NK-92 (cell line): ENCODE results near the gene IWS1.

ENCODE experiments used
- DNase-seq: peaks from one replicate; lab custom pipeline; 2025; ENCODE audit not compliant: unreplicated experiment; lab: John Stamatoyannopoulos, UW

IWS1 gene

DNA sequence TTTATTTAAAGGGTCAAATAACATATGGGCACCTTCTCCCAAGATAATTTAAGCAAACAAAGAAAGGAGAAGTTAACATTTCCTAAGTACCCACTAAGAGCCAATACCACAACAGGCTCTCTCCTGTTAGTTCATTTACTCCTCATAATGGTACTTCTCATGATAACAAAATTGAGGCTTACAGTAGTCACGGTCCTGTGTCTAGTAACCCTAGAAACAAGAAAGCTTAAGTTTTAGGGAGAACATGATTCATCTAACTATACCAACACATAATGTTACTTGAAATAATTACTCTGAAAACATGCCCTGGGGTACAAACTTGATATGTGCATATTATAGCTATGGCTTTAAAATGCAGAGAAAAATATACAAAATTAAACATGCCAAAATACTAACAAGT is 19.8 kb downstream of the IWS1 start:
- DNase-seq = no peak

GRCh38 chr2:127504552-127505430 is 21.5 kb downstream of the IWS1 start:
- no peak for DNase-seq

- no peak for DNase-seq
Measured at GRCh38 chr2:127503491-127503890, 22.8 kb downstream of the IWS1 start.

GRCh38 chr2:127498386-127498785 is 27.9 kb downstream of the IWS1 start:
- no peak for DNase-seq

DNA sequence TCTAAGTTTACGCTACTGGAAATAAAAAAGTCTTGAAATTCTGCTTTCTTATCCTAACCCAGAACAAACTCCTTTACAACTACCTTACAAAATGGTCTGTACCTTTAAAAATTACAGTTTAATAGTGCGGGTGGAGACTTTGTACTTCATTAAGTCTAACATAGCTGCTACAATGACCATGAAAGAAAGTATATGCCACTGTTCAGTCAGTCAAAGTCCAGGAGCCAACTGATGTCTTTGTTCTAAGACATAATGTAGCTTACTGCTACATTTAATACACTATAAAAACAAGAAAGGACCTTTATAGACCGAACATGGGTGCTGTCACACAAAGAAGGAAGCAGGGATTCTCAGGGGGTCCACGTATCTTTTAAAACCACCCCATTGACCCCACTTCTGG is 36.0 kb downstream of the IWS1 start:
- DNase-seq = no peak

- no peak for DNase-seq
Measured at GRCh38 chr2:127486247-127487058, 39.8 kb downstream of the IWS1 start.

GRCh38 chr2:127485694-127486071 is 40.6 kb downstream of the IWS1 start:
- no peak for DNase-seq

- DNase-seq = no peak
Measured at GRCh38 chr2:127485051-127485693, 41.1 kb downstream of the IWS1 start.

GRCh38 chr2:127482031-127482430 is 44.3 kb downstream of the IWS1 start:
- DNase-seq = no peak

DNA sequence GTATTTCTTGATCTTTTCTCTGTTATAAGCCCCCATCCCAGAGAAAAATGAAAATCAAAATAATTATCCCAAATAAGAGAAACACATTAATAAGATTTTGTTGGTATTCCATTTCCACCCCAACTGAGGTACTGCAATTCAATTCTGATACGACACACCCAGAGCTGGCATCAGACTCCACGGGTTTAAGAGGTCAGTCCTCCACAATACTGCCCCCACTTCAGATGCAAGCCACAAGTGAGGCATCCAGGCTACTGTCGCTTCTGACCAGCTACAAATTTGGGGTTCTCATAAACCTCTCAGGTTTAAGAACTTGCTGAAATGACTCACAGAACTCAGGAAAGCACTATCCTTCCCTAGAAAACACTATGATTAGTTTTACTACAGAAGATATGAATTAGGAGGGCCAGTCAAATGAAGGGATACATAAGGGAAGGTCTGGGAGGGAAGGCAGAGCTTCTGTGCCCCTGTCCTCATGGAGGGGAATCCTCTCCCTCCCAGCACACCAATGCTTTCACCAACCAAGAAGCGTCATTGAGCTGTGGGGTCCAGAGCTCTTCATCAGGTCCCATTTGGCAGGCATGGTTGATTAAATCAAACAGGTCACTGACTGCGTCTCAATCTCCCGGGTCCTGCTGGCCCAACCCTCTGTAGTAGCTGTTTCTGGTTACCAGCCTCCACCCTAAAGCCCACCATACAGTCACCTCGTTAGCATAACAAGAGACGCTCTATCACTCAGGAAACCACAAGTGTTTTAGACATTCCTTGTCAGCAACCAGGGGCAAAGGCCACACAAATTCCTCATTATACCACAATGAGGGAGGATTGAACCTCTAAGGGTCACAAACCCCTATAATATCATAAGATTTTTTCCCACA is 46.2 kb downstream of the IWS1 start:
- no peak for DNase-seq

GRCh38 chr2:127479219-127479825 is 47.0 kb downstream of the IWS1 start:
- no peak for DNase-seq

GRCh38 chr2:127475788-127476187 is 50.5 kb downstream of the IWS1 start:
- no peak for DNase-seq

DNA sequence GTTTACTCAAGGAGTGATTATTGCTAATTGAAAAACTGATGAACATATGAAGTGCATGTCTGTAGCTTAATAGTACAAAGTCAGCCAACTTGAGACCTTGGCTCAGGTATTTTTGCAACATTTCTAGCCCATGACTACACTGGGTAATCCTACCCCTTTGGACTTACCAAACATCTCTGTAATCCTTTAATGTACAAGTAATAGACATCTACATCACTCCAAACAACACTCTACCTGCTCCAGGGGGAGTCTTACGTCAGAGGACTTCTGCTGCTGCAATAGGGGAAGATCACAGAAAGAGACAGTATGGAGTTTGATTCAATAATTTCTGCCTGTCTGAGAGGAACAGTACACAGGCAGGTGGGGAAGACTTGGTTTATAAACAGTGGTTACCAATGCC is 54.0 kb downstream of the IWS1 start:
- DNase-seq = no peak

DNA sequence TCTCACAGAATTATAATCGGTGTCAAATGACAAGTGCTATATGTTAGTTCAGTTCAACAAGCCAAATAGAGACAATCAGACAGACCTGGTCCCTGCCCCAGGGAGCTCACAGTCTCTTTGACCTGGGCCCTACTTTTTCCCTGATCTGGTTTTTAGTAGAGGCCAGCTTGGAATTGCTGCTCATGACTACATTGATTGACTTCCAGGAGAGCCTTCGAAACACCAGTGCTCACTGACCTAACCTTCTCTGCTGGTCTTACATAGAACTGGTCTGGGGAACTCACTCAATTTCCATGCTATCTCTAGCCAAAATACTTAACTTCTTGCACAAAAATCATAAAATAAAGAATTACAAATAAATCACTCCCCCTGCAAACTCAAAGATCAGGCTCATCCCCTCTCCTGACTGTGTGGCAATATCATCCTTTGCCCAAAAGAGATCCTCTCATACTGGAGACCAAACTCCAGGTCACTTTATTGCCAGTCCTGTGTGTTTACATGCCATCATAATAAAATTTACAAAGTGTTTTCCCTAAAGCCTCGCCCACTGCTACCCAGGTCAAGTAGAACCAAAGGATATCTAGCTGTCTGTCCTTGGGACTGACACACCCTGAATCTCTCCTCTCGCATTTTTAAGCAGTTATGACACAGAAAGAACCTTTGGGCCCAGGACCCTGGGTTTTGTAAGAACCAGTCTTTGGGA is 54.9 kb downstream of the IWS1 start:
- no peak for DNase-seq

- no peak for DNase-seq
Measured at GRCh38 chr2:127469974-127470373, 56.3 kb downstream of the IWS1 start.

- no peak for DNase-seq
Measured at GRCh38 chr2:127469051-127469450, 57.2 kb downstream of the IWS1 start.

DNA sequence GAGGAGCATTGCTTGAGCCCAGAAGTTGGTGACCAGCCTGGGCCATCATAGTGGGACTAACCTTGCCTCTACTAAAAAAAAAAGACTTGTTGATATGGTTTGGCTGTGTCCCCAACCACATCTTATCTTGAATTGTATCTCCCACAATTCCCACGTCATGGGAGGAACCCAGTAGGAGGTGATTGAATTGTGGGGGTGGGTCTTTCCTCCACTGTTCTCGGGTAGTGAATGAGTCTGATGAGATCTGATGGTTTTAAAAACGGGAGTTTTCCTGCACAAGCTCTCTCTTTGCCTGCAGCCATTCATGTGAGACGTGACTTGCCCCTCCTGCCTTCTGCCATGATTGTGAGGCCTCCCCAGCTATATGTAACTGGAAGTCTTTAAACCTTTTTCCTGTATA is 61.0 kb downstream of the IWS1 start:
- DNase-seq = no peak

DNA sequence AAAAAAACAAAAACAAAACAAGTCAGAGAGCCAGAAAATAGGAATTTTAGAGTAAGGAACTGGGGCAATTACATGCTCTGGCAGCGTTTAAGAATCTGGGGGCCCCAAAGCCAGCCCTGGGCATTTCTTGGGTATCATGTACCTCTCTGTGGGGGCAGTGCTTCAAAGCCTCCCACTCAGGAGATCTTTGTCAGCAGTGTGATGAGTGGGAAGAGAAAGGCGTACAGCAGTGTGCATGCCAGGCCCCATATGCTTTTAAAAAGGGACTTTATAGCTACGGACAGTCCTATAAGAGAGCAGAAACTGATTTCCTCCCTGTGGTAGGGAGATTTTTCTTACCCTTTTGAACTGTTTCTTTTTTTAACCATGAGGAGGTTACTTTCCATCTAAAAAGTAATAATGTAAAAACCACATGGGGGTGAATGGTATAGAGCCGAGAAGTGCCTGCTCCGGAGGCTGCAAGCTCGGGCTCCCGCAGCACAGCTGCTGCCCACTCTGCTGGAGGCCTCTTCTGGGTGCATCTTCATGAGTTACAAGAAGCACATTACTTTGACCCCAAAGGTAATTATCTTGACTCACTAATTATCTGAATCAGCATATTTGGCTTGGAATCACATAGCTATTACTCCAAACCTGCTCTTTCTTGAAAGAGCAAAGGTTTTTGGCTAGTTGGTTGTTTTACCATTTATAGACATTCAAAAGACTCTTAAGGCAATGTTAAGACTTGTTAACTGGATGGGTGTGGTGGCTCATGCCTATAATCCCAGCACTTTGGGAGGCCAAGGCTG is 61.6 kb downstream of the IWS1 start:
- DNase-seq = no peak
